SK-N-SH treated with all-trans-retinoic acid at 6 μM for 48 hours (cell line): ENCODE data around the gene SOCS3.

Source experiments
- ATAC-seq: fragments of 200-7000 bp; cut with Tn5 transposase; 3 replicates; pipeline ENCODE4 v1.9.1; 2020; ENCODE audit warnings: mild to moderate bottlenecking, moderate library complexity
- ARNTL ChIP-seq: fragments of 450-650 bp; formaldehyde crosslinking; IDR thresholded peaks from 2 replicates; pipeline ENCODE4 v1.5.0; 2020; ENCODE audit warnings: low read depth, mild to moderate bottlenecking, moderate library complexity, borderline replicate concordance
- BACH2 ChIP-seq: fragments of 250-450 bp; sonication (Bioruptor Pico); IDR thresholded peaks from 2 replicates; pipeline ENCODE4 v1.9.0; 2021; ENCODE audit warnings: mild to moderate bottlenecking, borderline replicate concordance
- CSDC2 ChIP-seq: fragments of 250-450 bp; sonication (Bioruptor Pico); IDR thresholded peaks from 2 replicates; pipeline ENCODE4 v1.5.0; 2020; ENCODE audit warnings: mild to moderate bottlenecking, moderate library complexity
- ESRRG ChIP-seq: fragments of 250-450 bp; sonication (Bioruptor Pico); IDR thresholded peaks from 2 replicates; pipeline ENCODE4 v1.6.1; 2021; ENCODE audit warnings: mild to moderate bottlenecking
- ISL1 ChIP-seq: fragments of 250-450 bp; sonication (Bioruptor Pico); IDR thresholded peaks from 2 replicates; pipeline ENCODE4 v2.1.2; 2022; ENCODE audit warnings: mild to moderate bottlenecking, moderate library complexity
- OSR1 ChIP-seq: fragments of 250-450 bp; sonication (Bioruptor Pico); IDR thresholded peaks from 2 replicates; pipeline ENCODE4 v1.8.0; 2022; ENCODE audit warnings: moderate library complexity, mild to moderate bottlenecking, inconsistent platforms
- POU6F1 ChIP-seq: fragments of 250-450 bp; sonication (Bioruptor Pico); IDR thresholded peaks from 2 replicates; pipeline ENCODE4 v1.8.0; 2021; ENCODE audit warnings: low read depth, mild to moderate bottlenecking, moderate library complexity, borderline replicate concordance
- PPARA ChIP-seq: fragments of 250-450 bp; sonication (Bioruptor Pico); IDR thresholded peaks from 2 replicates; pipeline ENCODE4 v1.5.0; 2020; ENCODE audit warnings: mild to moderate bottlenecking, borderline replicate concordance
- RARB ChIP-seq: fragments of 250-450 bp; sonication (Bioruptor Pico); IDR thresholded peaks from 2 replicates; pipeline ENCODE4 v1.8.0; 2021; ENCODE audit warnings: mild to moderate bottlenecking, moderate library complexity
- SNAI2 ChIP-seq: fragments of 250-450 bp; sonication (Bioruptor Pico); IDR thresholded peaks from 2 replicates; pipeline ENCODE4 v1.5.0; 2020; ENCODE audit warnings: mild to moderate bottlenecking, moderate library complexity
- TCF4 ChIP-seq: fragments of 250-450 bp; sonication (Bioruptor Pico); IDR thresholded peaks from 2 replicates; pipeline ENCODE4 v1.8.0; 2021; ENCODE audit warnings: mild to moderate bottlenecking, moderate library complexity, borderline replicate concordance
- TOX ChIP-seq: fragments of 250-450 bp; sonication (Bioruptor Pico); IDR thresholded peaks from 2 replicates; pipeline ENCODE4 v1.8.0; 2021; ENCODE audit warnings: mild to moderate bottlenecking, moderate library complexity, borderline replicate concordance
- TSHZ2 ChIP-seq: fragments of 250-450 bp; sonication (Bioruptor Pico); IDR thresholded peaks from 2 replicates; pipeline ENCODE4 v1.5.0; 2020; ENCODE audit warnings: mild to moderate bottlenecking, moderate library complexity
- ZC3H10 ChIP-seq: fragments of 250-450 bp; sonication (Bioruptor Pico); IDR thresholded peaks from 2 replicates; pipeline ENCODE4 v1.5.1; 2021; ENCODE audit warnings: mild to moderate bottlenecking, moderate library complexity
- ZFP3 ChIP-seq: fragments of 250-450 bp; sonication (Bioruptor Pico); IDR thresholded peaks from 2 replicates; pipeline ENCODE4 v1.5.0; 2020; ENCODE audit warnings: mild to moderate bottlenecking, moderate library complexity
- ZFP30 ChIP-seq: fragments of 450-650 bp; formaldehyde crosslinking; IDR thresholded peaks from 2 replicates; pipeline ENCODE4 v1.5.0; 2022; ENCODE audit warnings: mild to moderate bottlenecking, moderate library complexity
- ZNF565 ChIP-seq: fragments of 450-650 bp; formaldehyde crosslinking; conservative IDR thresholded peaks from 2 replicates; pipeline ENCODE4 v1.5.0; 2020; ENCODE audit warnings: low read depth, mild to moderate bottlenecking, moderate library complexity
- ZNF70 ChIP-seq: fragments of 450-650 bp; formaldehyde crosslinking; IDR thresholded peaks from 2 replicates; pipeline ENCODE4 v1.5.0; 2020; ENCODE audit warnings: mild to moderate bottlenecking, moderate library complexity
- ZNF8 ChIP-seq: fragments of 450-650 bp; formaldehyde crosslinking; IDR thresholded peaks from 2 replicates; pipeline ENCODE4 v1.5.0; 2020; ENCODE audit warnings: mild to moderate bottlenecking, moderate library complexity
- TF ChIP-seq, protein P1 (sequence below): fragments of 250-450 bp; sonication (Bioruptor Pico); IDR thresholded peaks from 2 replicates; pipeline ENCODE4 v1.5.1; 2020; ENCODE audit warnings: low read depth, mild to moderate bottlenecking, moderate library complexity
- TF ChIP-seq, protein P2 (sequence below): fragments of 250-450 bp; sonication (Bioruptor Pico); IDR thresholded peaks from 2 replicates; pipeline ENCODE4 v1.5.1; 2021; ENCODE audit warnings: mild to moderate bottlenecking, moderate library complexity
- TF ChIP-seq, protein P3 (sequence below): fragments of 250-450 bp; sonication (Bioruptor Pico); IDR thresholded peaks from 2 replicates; pipeline ENCODE4 v1.8.0; 2020; ENCODE audit warnings: mild to moderate bottlenecking, moderate library complexity, borderline replicate concordance

Gene SOCS3

GRCh38 chr17:78318407-78318806 is 41.5 kb downstream of the SOCS3 start:
- no peak for ATAC-seq
- TF ChIP-seq ZFP30: no peak
- TF ChIP-seq POU6F1 (CRISPR knock-in tag): no peak
- TF ChIP-seq TOX (CRISPR knock-in tag): no peak
- TF ChIP-seq ESRRG (CRISPR knock-in tag): no peak
- no peak for TF ChIP-seq ARNTL (CRISPR knock-in tag)
- no peak for TF ChIP-seq PPARA (CRISPR knock-in tag)
- no peak for TF ChIP-seq CSDC2
- no peak for TF ChIP-seq ISL1 (CRISPR knock-in tag)
- no peak for TF ChIP-seq ZNF8 (CRISPR knock-in tag)
- TF ChIP-seq, protein P1, sequence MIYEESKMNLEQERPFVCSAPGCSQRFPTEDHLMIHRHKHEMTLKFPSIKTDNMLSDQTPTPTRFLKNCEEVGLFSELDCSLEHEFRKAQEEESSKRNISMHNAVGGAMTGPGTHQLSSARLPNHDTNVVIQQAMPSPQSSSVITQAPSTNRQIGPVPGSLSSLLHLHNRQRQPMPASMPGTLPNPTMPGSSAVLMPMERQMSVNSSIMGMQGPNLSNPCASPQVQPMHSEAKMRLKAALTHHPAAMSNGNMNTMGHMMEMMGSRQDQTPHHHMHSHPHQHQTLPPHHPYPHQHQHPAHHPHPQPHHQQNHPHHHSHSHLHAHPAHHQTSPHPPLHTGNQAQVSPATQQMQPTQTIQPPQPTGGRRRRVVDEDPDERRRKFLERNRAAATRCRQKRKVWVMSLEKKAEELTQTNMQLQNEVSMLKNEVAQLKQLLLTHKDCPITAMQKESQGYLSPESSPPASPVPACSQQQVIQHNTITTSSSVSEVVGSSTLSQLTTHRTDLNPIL: no peak
- no peak for TF ChIP-seq ZNF70 (CRISPR knock-in tag)
- TF ChIP-seq, protein P2, sequence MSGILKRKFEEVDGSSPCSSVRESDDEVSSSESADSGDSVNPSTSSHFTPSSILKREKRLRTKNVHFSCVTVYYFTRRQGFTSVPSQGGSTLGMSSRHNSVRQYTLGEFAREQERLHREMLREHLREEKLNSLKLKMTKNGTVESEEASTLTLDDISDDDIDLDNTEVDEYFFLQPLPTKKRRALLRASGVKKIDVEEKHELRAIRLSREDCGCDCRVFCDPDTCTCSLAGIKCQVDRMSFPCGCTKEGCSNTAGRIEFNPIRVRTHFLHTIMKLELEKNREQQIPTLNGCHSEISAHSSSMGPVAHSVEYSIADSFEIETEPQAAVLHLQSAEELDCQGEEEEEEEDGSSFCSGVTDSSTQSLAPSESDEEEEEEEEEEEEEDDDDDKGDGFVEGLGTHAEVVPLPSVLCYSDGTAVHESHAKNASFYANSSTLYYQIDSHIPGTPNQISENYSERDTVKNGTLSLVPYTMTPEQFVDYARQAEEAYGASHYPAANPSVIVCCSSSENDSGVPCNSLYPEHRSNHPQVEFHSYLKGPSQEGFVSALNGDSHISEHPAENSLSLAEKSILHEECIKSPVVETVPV (CRISPR knock-in tag): no peak
- no peak for TF ChIP-seq TSHZ2 (CRISPR knock-in tag)
- no peak for TF ChIP-seq RARB (CRISPR knock-in tag)
- TF ChIP-seq ZC3H10 (CRISPR knock-in tag): no peak
- no peak for TF ChIP-seq ZNF565 (CRISPR knock-in tag)
- no peak for TF ChIP-seq TCF4
- TF ChIP-seq SNAI2 (CRISPR knock-in tag): no peak
- no peak for TF ChIP-seq OSR1

- no peak for ATAC-seq
Observed at GRCh38 chr17:78317794-78318400, 42.0 kb downstream of the SOCS3 start.

More at GRCh38 chr17:78317794-78318400, 42.0 kb downstream of the SOCS3 start:
- TF ChIP-seq ESRRG (CRISPR knock-in tag): no peak
- no peak for TF ChIP-seq OSR1
- TF ChIP-seq, protein P2 (CRISPR knock-in tag): no peak
- TF ChIP-seq ARNTL (CRISPR knock-in tag): no peak
- no peak for TF ChIP-seq ZC3H10 (CRISPR knock-in tag)
- no peak for TF ChIP-seq ZFP30
- TF ChIP-seq ZNF8 (CRISPR knock-in tag): no peak
- TF ChIP-seq, protein P1: no peak
- TF ChIP-seq ISL1 (CRISPR knock-in tag): no peak
- TF ChIP-seq TSHZ2 (CRISPR knock-in tag): no peak
- no peak for TF ChIP-seq ZFP3 (CRISPR knock-in tag)
- TF ChIP-seq PPARA (CRISPR knock-in tag): no peak
- TF ChIP-seq, protein P3, sequence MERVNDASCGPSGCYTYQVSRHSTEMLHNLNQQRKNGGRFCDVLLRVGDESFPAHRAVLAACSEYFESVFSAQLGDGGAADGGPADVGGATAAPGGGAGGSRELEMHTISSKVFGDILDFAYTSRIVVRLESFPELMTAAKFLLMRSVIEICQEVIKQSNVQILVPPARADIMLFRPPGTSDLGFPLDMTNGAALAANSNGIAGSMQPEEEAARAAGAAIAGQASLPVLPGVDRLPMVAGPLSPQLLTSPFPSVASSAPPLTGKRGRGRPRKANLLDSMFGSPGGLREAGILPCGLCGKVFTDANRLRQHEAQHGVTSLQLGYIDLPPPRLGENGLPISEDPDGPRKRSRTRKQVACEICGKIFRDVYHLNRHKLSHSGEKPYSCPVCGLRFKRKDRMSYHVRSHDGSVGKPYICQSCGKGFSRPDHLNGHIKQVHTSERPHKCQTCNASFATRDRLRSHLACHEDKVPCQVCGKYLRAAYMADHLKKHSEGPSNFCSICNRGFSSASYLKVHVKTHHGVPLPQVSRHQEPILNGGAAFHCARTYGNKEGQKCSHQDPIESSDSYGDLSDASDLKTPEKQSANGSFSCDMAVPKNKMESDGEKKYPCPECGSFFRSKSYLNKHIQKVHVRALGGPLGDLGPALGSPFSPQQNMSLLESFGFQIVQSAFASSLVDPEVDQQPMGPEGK (CRISPR knock-in tag): no peak
- TF ChIP-seq ZNF565 (CRISPR knock-in tag): no peak
- TF ChIP-seq TCF4: no peak
- TF ChIP-seq ZNF70 (CRISPR knock-in tag): no peak
- TF ChIP-seq SNAI2 (CRISPR knock-in tag): no peak
- no peak for TF ChIP-seq BACH2
